ENCODE results near the gene SERPINB7. TPM values are rescaled to one million over a fixed set of nuclear protein-coding genes. Genes with fewer than 3 reads are reported as not detected.

SERPINB7 gene
- total RNA-seq, 1 experiment from 2014 or later, result not detected

DNA sequence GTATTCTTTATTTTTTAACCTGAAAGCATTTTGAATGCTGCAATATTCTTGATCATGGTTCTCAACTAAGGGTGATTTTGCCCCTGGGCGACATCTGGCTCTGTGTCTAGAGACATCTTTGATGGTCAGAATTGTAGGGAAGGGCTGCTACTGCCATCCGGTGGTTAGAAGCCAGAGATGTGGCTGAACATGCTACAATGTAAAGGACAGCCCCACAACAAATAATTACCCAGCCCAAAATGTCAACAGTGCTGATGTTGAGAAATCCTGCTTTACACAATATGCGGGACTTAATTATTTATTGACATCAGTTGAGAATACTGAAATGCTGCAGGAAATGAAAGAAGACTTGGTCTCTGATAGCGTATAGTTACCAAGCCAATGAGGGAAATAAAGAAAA lies 74.8 kb downstream of the SERPINB7 start:
- Histone ChIP-seq H3K27ac (ENCODE audit: insufficient read length, low read depth, low read length) (no peak overlapping the region), H4K20me1 (ENCODE audit: control insufficient read depth, insufficient read depth, insufficient read length) (no peaks in the 10 kb centered on the region), H3K56ac (ENCODE audit: insufficient read length, low read depth, low read length) (no peak overlapping the region), H3K14ac (ENCODE audit: insufficient read depth, low read length) (no peak overlapping the region), H3K27me3 (ENCODE audit: insufficient read depth, low read length) (no peaks in the 10 kb centered on the region), H3K23me2 (ENCODE audit: insufficient read length, low read depth, low read length, poor library complexity, severe bottlenecking) (no peaks in the 10 kb centered on the region), H3K9ac (ENCODE audit: extremely low read depth, insufficient read length, low read length) (no peak overlapping the region), H2BK20ac (ENCODE audit: low read depth, low read length, poor library complexity, severe bottlenecking) (no peak overlapping the region), H3K18ac (ENCODE audit: insufficient read length, low read depth, low read length) (no peak overlapping the region), H3K9me3 (ENCODE audit: control insufficient read depth, low read depth, low read length) (no peaks in the 10 kb centered on the region), H2BK15ac (ENCODE audit: low read depth, low read length) (no peak overlapping the region), H3K23ac (ENCODE audit: insufficient read length, low read depth, low read length) (no peak overlapping the region), H2AFZ (ENCODE audit: low read length) (no peak overlapping the region), H3K4me2 (ENCODE audit: insufficient read depth, insufficient read length, low read length) (no peak overlapping the region), H2BK5ac (ENCODE audit: insufficient read length, low read length) (no peak overlapping the region), H4K91ac (ENCODE audit: insufficient read length, low read depth, low read length) (no peak overlapping the region), H2BK12ac (ENCODE audit: insufficient read length, low read depth, low read length) (no peak overlapping the region), H3K79me2 (ENCODE audit: insufficient read depth, low read length) (no peaks in the 10 kb centered on the region), H3K79me1 (ENCODE audit: insufficient read depth, low read depth, low read length, poor library complexity, severe bottlenecking) (no peaks in the 10 kb centered on the region), H3K4ac (ENCODE audit: low read depth, low read length) (no peak overlapping the region), H4K8ac (replicated peaks; ENCODE audit: insufficient read length, low read depth, low read length) (no peak overlapping the region), H3T11ph (ENCODE audit: low read length) (no peak overlapping the region), H4K5ac (ENCODE audit: insufficient read length, low read depth, low read length) (no peak overlapping the region), H2BK120ac (ENCODE audit: low read depth, low read length, poor library complexity, severe bottlenecking) (no peak overlapping the region), H3K4me1 (ENCODE audit: insufficient read depth, low read length) (no peaks in the 10 kb centered on the region), H2AK5ac (ENCODE audit: insufficient read length, low read length) (no peak overlapping the region)
- Mint-ChIP-seq H3K4me3 (no peak overlapping the region), H3K9me3 (peaks cover 0 to 2% of the 10 kb centered on the region in 2 experiments; a peak in 2 of 5 replicates), H3K27me3 (ENCODE audit: low read depth) (no peaks in the 10 kb centered on the region), H3K4me1 (no peaks in the 10 kb centered on the region), H3K27ac (peak overlapping the region in 1 of 3 experiments; percentile 35; a peak in 1 of 7 replicates), H3K36me3 (ENCODE audit: insufficient read depth in 1 of 3, low read depth in 3 of 3) (no peaks in the 10 kb centered on the region)
- DNase-seq, result peak; percentile 43
- no CpG with 5 or more reads among the region's 4 CpGs for WGBS (ENCODE audit: extremely low coverage, insufficient read length, low lambda C conversion rate)
- TF ChIP-seq CTCF (conservative IDR thresholded peaks at IDR 0.05), result peak; percentile 72

Measured in H9 (cell line).